Body of pancreas (tissue), 4 donors: ENCODE results near the gene FUT2.

Experiments
- POLR2A ChIP-seq, 3 donors: fragments of 450-650 bp; IDR thresholded peaks; one replicate each; pipeline ENCODE4 v1.6.1; 2016; ENCODE audit warnings: antibody characterized with exemption in 3 of 3, mild to moderate bottlenecking in 2 of 3
- TF ChIP-seq, protein P1 (sequence below), 7 experiments: fragments of 450-650 bp in 4 of 7; fragments of 200-600 bp in 3 of 7; sonication (generic) in 3 of 7; IDR thresholded peaks; one replicate each; pipeline ENCODE4 v1.5.1; 2016 to 2019; ENCODE audit warnings: antibody characterized with exemption in 7 of 7

DNA sequence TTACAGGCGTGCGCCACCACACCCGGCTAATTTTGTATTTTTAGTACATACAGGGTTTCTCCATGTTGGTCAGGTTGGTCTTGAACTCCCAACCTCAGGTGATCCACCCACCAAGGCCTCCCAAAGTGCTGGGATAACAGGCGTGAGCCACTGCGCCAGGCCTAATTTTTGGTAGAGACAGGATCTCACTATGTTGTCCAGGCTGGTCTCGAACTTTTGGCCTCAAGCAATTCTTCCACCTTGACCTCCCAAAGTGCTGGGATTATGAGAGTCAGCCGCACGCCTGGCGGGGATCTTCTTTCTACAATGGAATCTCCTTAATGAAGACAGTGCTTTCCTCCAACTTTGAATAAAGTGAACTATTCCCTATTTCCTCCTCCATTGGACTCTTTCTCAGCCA lies 38.9 kb downstream of the FUT2 start:
- TF ChIP-seq, protein P1, sequence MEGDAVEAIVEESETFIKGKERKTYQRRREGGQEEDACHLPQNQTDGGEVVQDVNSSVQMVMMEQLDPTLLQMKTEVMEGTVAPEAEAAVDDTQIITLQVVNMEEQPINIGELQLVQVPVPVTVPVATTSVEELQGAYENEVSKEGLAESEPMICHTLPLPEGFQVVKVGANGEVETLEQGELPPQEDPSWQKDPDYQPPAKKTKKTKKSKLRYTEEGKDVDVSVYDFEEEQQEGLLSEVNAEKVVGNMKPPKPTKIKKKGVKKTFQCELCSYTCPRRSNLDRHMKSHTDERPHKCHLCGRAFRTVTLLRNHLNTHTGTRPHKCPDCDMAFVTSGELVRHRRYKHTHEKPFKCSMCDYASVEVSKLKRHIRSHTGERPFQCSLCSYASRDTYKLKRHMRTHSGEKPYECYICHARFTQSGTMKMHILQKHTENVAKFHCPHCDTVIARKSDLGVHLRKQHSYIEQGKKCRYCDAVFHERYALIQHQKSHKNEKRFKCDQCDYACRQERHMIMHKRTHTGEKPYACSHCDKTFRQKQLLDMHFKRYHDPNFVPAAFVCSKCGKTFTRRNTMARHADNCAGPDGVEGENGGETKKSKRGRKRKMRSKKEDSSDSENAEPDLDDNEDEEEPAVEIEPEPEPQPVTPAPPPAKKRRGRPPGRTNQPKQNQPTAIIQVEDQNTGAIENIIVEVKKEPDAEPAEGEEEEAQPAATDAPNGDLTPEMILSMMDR (IDR thresholded peaks at IDR 0.05), result no peak
- no peak for TF ChIP-seq POLR2A (IDR thresholded peaks at IDR 0.05)
